Hindlimb muscle (tissue), 1 donor: Measurements from ENCODE around the gene RPL18. TPM values are rescaled to one million over a fixed set of nuclear protein-coding genes. Genes with fewer than 3 reads are reported as not detected.
"Not testable (repeated sequence)": the region's sequence is repeated elsewhere in the genome, so short reads cannot be mapped to it uniquely, and the experiment has no call there.

Source experiments
- DNase-seq: peaks from one replicate; pipeline ENCODE4 v3.0.0-alpha.2; 2013
- polyA plus RNA-seq: library from polyadenylated mRNA; unstranded; fragments of 120-200 nt; gene quantifications from one replicate; pipeline ENCODE4 v1.2.1, GENCODE V29; 2013; ENCODE audit not compliant: insufficient read length

Gene RPL18
- polyA plus RNA-seq, 1 donor, result 1,775 TPM

GRCh38 chr19:48577908-48578307 lies 41.1 kb downstream of the RPL18 start:
- DNase-seq, result not testable (repeated sequence)

- DNase-seq, result no peak
Observed at GRCh38 chr19:48575931-48576622, 42.9 kb downstream of the RPL18 start.

- DNase-seq, result no peak
Observed at GRCh38 chr19:48573163-48573505, 45.8 kb downstream of the RPL18 start.

- DNase-seq, result no peak
Observed at GRCh38 chr19:48571378-48572162, 47.4 kb downstream of the RPL18 start.

- peak; percentile 68 for DNase-seq
Observed at GRCh38 chr19:48569814-48570213, 49.2 kb downstream of the RPL18 start.

- peak; percentile 80 for DNase-seq
Observed at GRCh38 chr19:48568345-48568886, 50.6 kb downstream of the RPL18 start.

Other genes with a start within 250 kb of the RPL18 start
- gene KDELR1, start 227.6 kb downstream of the RPL18 start, polyA plus RNA-seq, result 125 TPM
- 2.5 TPM for gene GRIN2D, start 225.5 kb downstream of the RPL18 start, polyA plus RNA-seq
- 26.2 TPM for gene GRWD1, start 173.2 kb downstream of the RPL18 start, polyA plus RNA-seq
- 1.2 TPM for gene KCNJ14, start 163.6 kb downstream of the RPL18 start, polyA plus RNA-seq
- 49.3 TPM for gene CYTH2, start 149.8 kb downstream of the RPL18 start, polyA plus RNA-seq
- gene LMTK3, start 107.3 kb downstream of the RPL18 start, polyA plus RNA-seq, result 0.09 TPM
- 0.32 TPM for gene SULT2B1, start 67.0 kb downstream of the RPL18 start, polyA plus RNA-seq
- not detected for gene SPACA4, start 12.4 kb downstream of the RPL18 start, polyA plus RNA-seq
- 0.44 TPM for gene FAM83E, start 4.1 kb downstream of the RPL18 start, polyA plus RNA-seq
- gene SPHK2, start 328 bp upstream of the RPL18 start, polyA plus RNA-seq, result 10.7 TPM
- 7.9 TPM for gene DBP, start 18.2 kb upstream of the RPL18 start, polyA plus RNA-seq
- 7.8 TPM for gene CA11, start 27.0 kb upstream of the RPL18 start, polyA plus RNA-seq
- gene NTN5, start 53.8 kb upstream of the RPL18 start, polyA plus RNA-seq, result 0.72 TPM
- gene FUT2, start 76.8 kb upstream of the RPL18 start, polyA plus RNA-seq, result 1.2 TPM
- gene MAMSTR, start 100.5 kb upstream of the RPL18 start, polyA plus RNA-seq, result 192 TPM
- gene RASIP1, start 121.4 kb upstream of the RPL18 start, polyA plus RNA-seq, result 32.8 TPM
- 0.96 TPM for gene IZUMO1, start 127.7 kb upstream of the RPL18 start, polyA plus RNA-seq
- gene FUT1, start 133.5 kb upstream of the RPL18 start, polyA plus RNA-seq, result 1.2 TPM
- not detected for gene FGF21, start 136.3 kb upstream of the RPL18 start, polyA plus RNA-seq
- 28.5 TPM for gene BCAT2, start 191.9 kb upstream of the RPL18 start, polyA plus RNA-seq
- gene HSD17B14, start 217.3 kb upstream of the RPL18 start, polyA plus RNA-seq, result 3.8 TPM
- gene PLEKHA4, start 249.4 kb upstream of the RPL18 start, polyA plus RNA-seq, result 40.4 TPM